GM23338 (cell line): Measurements from ENCODE around the gene USF2. TPM values are rescaled to one million over a fixed set of nuclear protein-coding genes. Genes with fewer than 3 reads are reported as not detected.

Experiments used
- ATAC-seq: fragments of 200-7000 bp; cut with Tn5 transposase; 3 replicates; pipeline ENCODE4 v1.9.1; 2020
- DNase-seq: peaks from one replicate; pipeline ENCODE4 v3.0.0-alpha.2; 2015; ENCODE audit warnings: low spot score
- H2AFZ ChIP-seq: fragments of 200-600 bp; sonication (generic); 2 replicates; pipeline ENCODE4 v1.8.0; 2016; ENCODE audit warnings: antibody characterized with exemption, mild to moderate bottlenecking, moderate library complexity
- H3F3A ChIP-seq: fragments of 200-600 bp; sonication (generic); replicated peaks from 2 replicates; pipeline ENCODE4 v1.8.0; 2017; ENCODE audit warnings: antibody characterized with exemption, mixed run types, low read depth
- H3K27ac ChIP-seq: fragments of 200-600 bp; sonication (generic); 2 replicates; pipeline ENCODE4 v1.6.1; 2016; ENCODE audit warnings: low read depth
- H3K27me3 ChIP-seq: fragments of 200-600 bp; sonication (generic); 2 replicates; pipeline ENCODE4 v1.8.0; 2016; ENCODE audit warnings: mild to moderate bottlenecking, mixed run types, moderate library complexity; ENCODE audit not compliant: insufficient read depth
- H3K36me3 ChIP-seq: fragments of 200-600 bp; sonication (generic); 2 replicates; pipeline ENCODE4 v1.8.0; 2016; ENCODE audit warnings: mild to moderate bottlenecking; ENCODE audit not compliant: insufficient read depth
- H3K4me1 ChIP-seq: fragments of 200-600 bp; sonication (generic); 2 replicates; pipeline ENCODE4 v1.8.0; 2016; ENCODE audit warnings: mild to moderate bottlenecking, moderate library complexity; ENCODE audit not compliant: insufficient read depth
- H3K4me2 ChIP-seq: fragments of 200-600 bp; sonication (generic); 2 replicates; pipeline ENCODE4 v1.7.1; 2017; ENCODE audit warnings: mixed run types
- H3K4me3 ChIP-seq: fragments of 200-600 bp; sonication (generic); 2 replicates; pipeline ENCODE4 v1.6.1; 2016; ENCODE audit warnings: mixed run types
- H3K79me2 ChIP-seq: fragments of 200-600 bp; sonication (generic); replicated peaks from 2 replicates; pipeline ENCODE4 v1.8.0; 2017; ENCODE audit warnings: mild to moderate bottlenecking; ENCODE audit not compliant: insufficient read depth
- H3K9me2 ChIP-seq: fragments of 200-600 bp; sonication (generic); 2 replicates; pipeline ENCODE4 v1.8.0; 2017; ENCODE audit not compliant: insufficient read depth
- H4K20me1 ChIP-seq: fragments of 200-600 bp; sonication (generic); replicated peaks from 2 replicates; pipeline ENCODE4 v1.8.0; 2017; ENCODE audit warnings: mild to moderate bottlenecking; ENCODE audit not compliant: insufficient read depth
- H3K27ac Mint-ChIP-seq: 2 replicates; pipeline ENCODE4 v1.8.0; 2020; ENCODE audit warnings: inconsistent platforms, mild to moderate bottlenecking, moderate library complexity, mixed read lengths
- H3K27me3 Mint-ChIP-seq: 3 replicates; pipeline ENCODE4 v1.8.0; 2022; ENCODE audit warnings: low read depth, mild to moderate bottlenecking, moderate library complexity, mixed read lengths, inconsistent platforms; ENCODE audit not compliant: insufficient read depth, poor library complexity
- H3K36me3 Mint-ChIP-seq: 3 replicates; pipeline ENCODE4 v1.8.0; 2021; ENCODE audit warnings: low read depth, mild to moderate bottlenecking, inconsistent platforms, moderate library complexity, mixed read lengths
- H3K4me1 Mint-ChIP-seq: 3 replicates; pipeline ENCODE4 v1.8.0; 2020; ENCODE audit warnings: mild to moderate bottlenecking, inconsistent platforms, mixed read lengths
- H3K4me3 Mint-ChIP-seq: 3 replicates; pipeline ENCODE4 v1.8.0; 2021; ENCODE audit warnings: moderate library complexity, mild to moderate bottlenecking, inconsistent platforms, mixed read lengths
- H3K9me3 Mint-ChIP-seq: 3 replicates; pipeline ENCODE4 v1.8.0; 2020; ENCODE audit warnings: moderate library complexity, mild to moderate bottlenecking, inconsistent platforms, mixed read lengths
- CREB1 ChIP-seq: fragments of 250-450 bp; sonication (Bioruptor Pico); IDR thresholded peaks from 2 replicates; pipeline ENCODE4 v1.5.0; 2020; ENCODE audit warnings: low read depth, mild to moderate bottlenecking, moderate library complexity
- CTCF ChIP-seq, 2 experiments: fragments of 200-600 bp in 1 of 2; sonication (generic) in 1 of 2; conservative IDR thresholded peaks; 2 replicates each; pipeline versions ENCODE4 v1.5.1 to v1.6.1; 2016 to 2017; ENCODE audit warnings: antibody characterized with exemption in 2 of 2, low read depth in 2 of 2, mild to moderate bottlenecking in 2 of 2, moderate library complexity in 1 of 2
- ETS1 ChIP-seq: IDR thresholded peaks from 2 replicates; pipeline ENCODE4 v1.6.1; 2016; ENCODE audit warnings: antibody characterized with exemption
- EZH2 ChIP-seq: fragments of 200-600 bp; sonication (generic); IDR thresholded peaks from one replicate; pipeline ENCODE4 v1.8.0; 2017; ENCODE audit warnings: antibody characterized with exemption, mild to moderate bottlenecking, low read depth; ENCODE audit not compliant: unreplicated experiment
- EZH2phosphoT487 ChIP-seq: fragments of 200-600 bp; sonication (generic); IDR thresholded peaks from one replicate; pipeline ENCODE4 v1.8.1; 2018; ENCODE audit warnings: antibody characterized with exemption; ENCODE audit not compliant: unreplicated experiment
- JUNB ChIP-seq: IDR thresholded peaks from one replicate; pipeline ENCODE4 v1.6.1; 2016; ENCODE audit warnings: antibody characterized with exemption; ENCODE audit not compliant: unreplicated experiment
- NANOG ChIP-seq: IDR thresholded peaks from 2 replicates; pipeline ENCODE4 v1.6.1; 2016; ENCODE audit warnings: antibody characterized with exemption, borderline replicate concordance
- POLR2AphosphoS5 ChIP-seq: IDR thresholded peaks from 2 replicates; pipeline ENCODE4 v1.6.1; 2016; ENCODE audit warnings: antibody characterized with exemption, low read depth
- REST ChIP-seq: IDR thresholded peaks from one replicate; pipeline ENCODE4 v1.6.1; 2018; ENCODE audit warnings: antibody characterized with exemption; ENCODE audit not compliant: unreplicated experiment
- STAT1 ChIP-seq: IDR thresholded peaks from one replicate; pipeline ENCODE4 v1.6.1; 2016; ENCODE audit warnings: antibody characterized with exemption; ENCODE audit not compliant: unreplicated experiment
- ZNF114 ChIP-seq: fragments of 250-450 bp; sonication (Bioruptor Pico); IDR thresholded peaks from 2 replicates; pipeline ENCODE4 v1.5.0; 2020; ENCODE audit warnings: mild to moderate bottlenecking, moderate library complexity
- ZNF331 ChIP-seq: fragments of 250-450 bp; sonication (Bioruptor Pico); IDR thresholded peaks from 2 replicates; pipeline ENCODE4 v1.5.0; 2020; ENCODE audit warnings: low read depth, mild to moderate bottlenecking, moderate library complexity
- ZNF462 ChIP-seq: fragments of 250-450 bp; sonication (Bioruptor Pico); IDR thresholded peaks from 2 replicates; pipeline ENCODE4 v1.5.0; 2020; ENCODE audit warnings: mild to moderate bottlenecking, moderate library complexity
- polyA plus RNA-seq: library from polyadenylated mRNA; unstranded; fragments of >200 nt; fragmentation: Nextera tagmentation; extraction: Ambion mirVana; gene quantifications from 2 replicates; pipeline ENCODE4 v1.2.1, GENCODE V29; 2016
- total RNA-seq: library from RNA; depleted of rRNA; stranded (reverse); fragments of >200 nt; shearing (Covaris generic); gene quantifications from 2 replicates; pipeline ENCODE4 v1.2.3, GENCODE V29; 2014

Gene USF2
- total and polyA plus RNA-seq, 2 experiments from 2014 or later: 28.9 to 60.5 TPM

DNA sequence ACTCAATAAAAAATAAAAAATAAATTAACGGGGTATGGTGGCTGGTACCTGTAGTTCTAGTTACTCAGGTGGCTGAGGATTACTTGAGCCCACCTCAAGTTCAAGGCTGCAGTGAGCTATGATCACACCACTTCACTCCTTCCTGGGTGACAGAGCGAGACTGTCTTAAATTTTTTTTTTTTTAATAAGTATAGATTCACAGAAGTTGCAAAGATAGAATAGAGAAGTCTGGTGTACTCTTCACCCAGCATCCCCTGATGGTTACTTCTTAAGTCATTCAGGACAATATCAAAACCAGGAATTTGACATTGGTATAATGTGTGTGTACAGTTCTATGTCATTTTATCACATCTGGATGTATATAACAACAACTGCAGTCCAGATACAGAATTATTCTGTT, 52.5 kb downstream of the USF2 start:
- H3K9me2 ChIP-seq: no peaks in the 10 kb centered on the region
- no peak overlapping the region for H3K4me3 ChIP-seq
- no peaks in the 10 kb centered on the region for H3K79me2 ChIP-seq
- H3K4me1 ChIP-seq: no peaks in the 10 kb centered on the region
- Mint-ChIP-seq H3K27ac (no peak overlapping the region), H3K27me3 (peaks cover 2% of the 10 kb centered on the region), H3K4me1 (peaks cover 2% of the 10 kb centered on the region; the same call in 1 of the 3 replicates), H3K36me3 (no peaks in the 10 kb centered on the region), H3K4me3 (no peak overlapping the region), H3K9me3 (peaks cover 9% of the 10 kb centered on the region; the same call in 2 of the 3 replicates)
- TF ChIP-seq JUNB (no peak), POLR2AphosphoS5 (no peak), CREB1 (CRISPR knock-in tag) (no peak), ZNF331 (no peak), EZH2phosphoT487 (no peak), NANOG (no peak), EZH2 (no peak), STAT1 (no peak), ETS1 (no peak), ZNF462 (CRISPR knock-in tag) (no peak), REST (no peak), CTCF (conservative IDR thresholded peaks at IDR 0.05; ENCODE audit: low read depth in 2 of 2) (no peak), ZNF114 (no peak)
- H3K27me3 ChIP-seq: no peaks in the 10 kb centered on the region
- no peak overlapping the region for H3K27ac ChIP-seq
- H4K20me1 ChIP-seq: no peaks in the 10 kb centered on the region
- no peak overlapping the region for H2AFZ ChIP-seq
- no peaks in the 10 kb centered on the region for H3F3A ChIP-seq
- ATAC-seq: no peak
- no peaks in the 10 kb centered on the region for H3K36me3 ChIP-seq
- no peak for DNase-seq
- no peak overlapping the region for H3K4me2 ChIP-seq
